Measurements from ENCODE around the gene SNUPN. TPM values are rescaled to one million over a fixed set of nuclear protein-coding genes. Genes with fewer than 3 reads are reported as not detected.
"Not testable (repeated sequence)": the region's sequence is repeated elsewhere in the genome, so short reads cannot be mapped to it uniquely, and the experiment has no call there.

Gene SNUPN
- total RNA-seq, 1 donor from 2014 or later, result 16.1 TPM

- no peak for DNase-seq (ENCODE audit: low read depth in 2 of 2)
Observed at GRCh38 chr15:75637245-75638009, 11.9 kb upstream of the SNUPN start.

GRCh38 chr15:75636026-75636425 lies 10.5 kb upstream of the SNUPN start:
- no peak for DNase-seq (ENCODE audit: low read depth in 2 of 2)

GRCh38 chr15:75633922-75634321 lies 8.4 kb upstream of the SNUPN start:
- not testable (repeated sequence) for DNase-seq (ENCODE audit: low read depth in 2 of 2)

- no peak for DNase-seq (ENCODE audit: low read depth in 2 of 2)
Observed at GRCh38 chr15:75631935-75632334, 6.4 kb upstream of the SNUPN start.

GRCh38 chr15:75622505-75622904 lies 3.0 kb downstream of the SNUPN start:
- no peak for DNase-seq (ENCODE audit: low read depth in 2 of 2)

- DNase-seq (ENCODE audit: low read depth in 2 of 2), result peak; percentile 55 to 92
Observed at GRCh38 chr15:75620841-75621391, 4.6 kb downstream of the SNUPN start.

GRCh38 chr15:75620058-75620820 lies 5.3 kb downstream of the SNUPN start:
- DNase-seq (ENCODE audit: low read depth in 2 of 2), result peak; percentile 14 to 46

GRCh38 chr15:75616766-75617165 lies 8.8 kb downstream of the SNUPN start:
- no peak for DNase-seq (ENCODE audit: low read depth in 2 of 2)

- DNase-seq (ENCODE audit: low read depth in 2 of 2), result no peak
Observed at GRCh38 chr15:75606711-75607699, 18.5 kb downstream of the SNUPN start.

GRCh38 chr15:75606026-75606425 lies 19.5 kb downstream of the SNUPN start:
- DNase-seq (ENCODE audit: low read depth in 2 of 2), result no peak

- no peak for DNase-seq (ENCODE audit: low read depth in 2 of 2)
Observed at GRCh38 chr15:75599401-75599800, 26.1 kb downstream of the SNUPN start.

- DNase-seq (ENCODE audit: low read depth in 2 of 2), result no peak
Observed at GRCh38 chr15:75598361-75598760, 27.2 kb downstream of the SNUPN start.

- peak; percentile 30 to 31 for DNase-seq (ENCODE audit: low read depth in 2 of 2)
Observed at GRCh38 chr15:75597667-75598341, 27.7 kb downstream of the SNUPN start.

GRCh38 chr15:75596703-75597345 lies 28.7 kb downstream of the SNUPN start:
- DNase-seq (ENCODE audit: low read depth in 2 of 2), result no peak

GRCh38 chr15:75594276-75594675 lies 31.2 kb downstream of the SNUPN start:
- no peak for DNase-seq (ENCODE audit: low read depth in 2 of 2)

- DNase-seq (ENCODE audit: low read depth in 2 of 2), result no peak
Observed at GRCh38 chr15:75591655-75592364, 33.7 kb downstream of the SNUPN start.

GRCh38 chr15:75590239-75590638 lies 35.3 kb downstream of the SNUPN start:
- DNase-seq (ENCODE audit: low read depth in 2 of 2), result no peak

- no peak for DNase-seq (ENCODE audit: low read depth in 2 of 2)
Observed at GRCh38 chr15:75589071-75589470, 36.5 kb downstream of the SNUPN start.

GRCh38 chr15:75586422-75586821 lies 39.1 kb downstream of the SNUPN start:
- not testable (repeated sequence) for DNase-seq (ENCODE audit: low read depth in 2 of 2)

- DNase-seq (ENCODE audit: low read depth in 2 of 2), result peak in 1 of 2 donors; percentile 28
Observed at GRCh38 chr15:75584121-75584520, 41.4 kb downstream of the SNUPN start.

All from lung microvascular endothelial cell (primary cell).